Hematopoietic multipotent progenitor cell treated with erythropoietin and hydrocortisone succinate and interleukin-3 and kit ligand, for 17 days (in vitro differentiated cells): ENCODE data around the gene ASTN2.

Source experiments
- DNase-seq: peaks from one replicate; pipeline ENCODE4 v3.0.0-alpha.2; 2015; ENCODE audit warnings: low spot score

ASTN2 gene

GRCh38 chr9:116616304-116616914 lies 798.4 kb downstream of the ASTN2 start:
- no peak for DNase-seq

GRCh38 chr9:116608064-116608463 lies 806.8 kb downstream of the ASTN2 start:
- DNase-seq: no peak

GRCh38 chr9:116605904-116606341 lies 808.9 kb downstream of the ASTN2 start:
- no peak for DNase-seq

GRCh38 chr9:116605060-116605459 lies 809.8 kb downstream of the ASTN2 start:
- no peak for DNase-seq

GRCh38 chr9:116604251-116604650 lies 810.6 kb downstream of the ASTN2 start:
- no peak for DNase-seq

- DNase-seq: no peak
These were observed 815.4 kb downstream of the ASTN2 start for GRCh38 chr9:116599342-116599884.

GRCh38 chr9:116596646-116597045 lies 818.2 kb downstream of the ASTN2 start:
- DNase-seq: no peak

- no peak for DNase-seq
These were observed 820.3 kb downstream of the ASTN2 start for GRCh38 chr9:116594547-116594946.

- no peak for DNase-seq
These were observed 821.9 kb downstream of the ASTN2 start for GRCh38 chr9:116592970-116593369.

GRCh38 chr9:116589392-116590354 lies 825.2 kb downstream of the ASTN2 start:
- DNase-seq: peak; percentile 63

- DNase-seq: no peak
These were observed 826.9 kb downstream of the ASTN2 start for GRCh38 chr9:116587919-116588318.

GRCh38 chr9:116585896-116586295 lies 829.0 kb downstream of the ASTN2 start:
- DNase-seq: no peak

- no peak for DNase-seq
These were observed 829.7 kb downstream of the ASTN2 start for GRCh38 chr9:116585204-116585603.

- DNase-seq: no peak
These were observed 834.0 kb downstream of the ASTN2 start for GRCh38 chr9:116580853-116581252.

GRCh38 chr9:116576386-116576785 lies 838.5 kb downstream of the ASTN2 start:
- no peak for DNase-seq

- DNase-seq: peak; percentile 56
These were observed 840.7 kb downstream of the ASTN2 start for GRCh38 chr9:116574027-116574679.

GRCh38 chr9:116572095-116572748 lies 842.6 kb downstream of the ASTN2 start:
- DNase-seq: peak; percentile 61

- no peak for DNase-seq
These were observed 845.7 kb downstream of the ASTN2 start for GRCh38 chr9:116569111-116569510.

- DNase-seq: peak; percentile 32
These were observed 848.0 kb downstream of the ASTN2 start for GRCh38 chr9:116566677-116567488.

GRCh38 chr9:116565986-116566385 lies 848.9 kb downstream of the ASTN2 start:
- no peak for DNase-seq

GRCh38 chr9:116564266-116564793 lies 850.5 kb downstream of the ASTN2 start:
- DNase-seq: no peak
